HFF-Myc (cell line): ENCODE results near the gene SPSB1.

Experiments
- DNase-seq: peaks from one replicate; pipeline ENCODE4 v3.0.0-alpha.2; 2011; ENCODE audit warnings: low read depth; ENCODE audit errors: extremely low read depth
- H3K4me3 ChIP-seq: replicated peaks from 2 replicates; pipeline ENCODE4 v1.5.1; 2011; ENCODE audit warnings: low read depth, mild to moderate bottlenecking, control low read depth, low read length
- TF ChIP-seq, protein P1 (sequence below): IDR thresholded peaks from 2 replicates; pipeline ENCODE4 v1.5.1; 2012; ENCODE audit warnings: mild to moderate bottlenecking, low read depth, low read length, control low read depth; ENCODE audit errors: missing control alignments

SPSB1 gene

DNA sequence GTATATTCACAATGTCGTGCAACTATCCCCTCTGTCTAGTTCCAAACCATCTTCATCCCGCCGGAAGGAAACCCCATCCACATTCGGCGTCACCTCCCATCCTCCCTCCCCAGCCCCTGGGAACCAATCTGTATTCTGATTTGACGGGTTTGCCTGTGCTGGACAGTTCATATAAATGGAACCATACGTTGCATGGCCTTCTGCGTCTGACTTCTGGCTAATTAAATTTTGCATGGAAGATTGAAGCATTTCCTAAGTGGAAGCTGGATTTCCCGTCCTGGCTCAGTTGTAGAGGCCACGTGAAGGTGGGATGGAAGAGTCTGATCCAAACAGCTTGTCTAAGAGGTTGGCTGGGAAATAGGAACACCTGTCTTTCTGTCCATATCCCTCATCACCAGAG is 14.6 kb downstream of the SPSB1 start:
- TF ChIP-seq, protein P1, sequence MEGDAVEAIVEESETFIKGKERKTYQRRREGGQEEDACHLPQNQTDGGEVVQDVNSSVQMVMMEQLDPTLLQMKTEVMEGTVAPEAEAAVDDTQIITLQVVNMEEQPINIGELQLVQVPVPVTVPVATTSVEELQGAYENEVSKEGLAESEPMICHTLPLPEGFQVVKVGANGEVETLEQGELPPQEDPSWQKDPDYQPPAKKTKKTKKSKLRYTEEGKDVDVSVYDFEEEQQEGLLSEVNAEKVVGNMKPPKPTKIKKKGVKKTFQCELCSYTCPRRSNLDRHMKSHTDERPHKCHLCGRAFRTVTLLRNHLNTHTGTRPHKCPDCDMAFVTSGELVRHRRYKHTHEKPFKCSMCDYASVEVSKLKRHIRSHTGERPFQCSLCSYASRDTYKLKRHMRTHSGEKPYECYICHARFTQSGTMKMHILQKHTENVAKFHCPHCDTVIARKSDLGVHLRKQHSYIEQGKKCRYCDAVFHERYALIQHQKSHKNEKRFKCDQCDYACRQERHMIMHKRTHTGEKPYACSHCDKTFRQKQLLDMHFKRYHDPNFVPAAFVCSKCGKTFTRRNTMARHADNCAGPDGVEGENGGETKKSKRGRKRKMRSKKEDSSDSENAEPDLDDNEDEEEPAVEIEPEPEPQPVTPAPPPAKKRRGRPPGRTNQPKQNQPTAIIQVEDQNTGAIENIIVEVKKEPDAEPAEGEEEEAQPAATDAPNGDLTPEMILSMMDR: no peak
- DNase-seq: no peak
- H3K4me3 ChIP-seq: no peak overlapping the region

DNA sequence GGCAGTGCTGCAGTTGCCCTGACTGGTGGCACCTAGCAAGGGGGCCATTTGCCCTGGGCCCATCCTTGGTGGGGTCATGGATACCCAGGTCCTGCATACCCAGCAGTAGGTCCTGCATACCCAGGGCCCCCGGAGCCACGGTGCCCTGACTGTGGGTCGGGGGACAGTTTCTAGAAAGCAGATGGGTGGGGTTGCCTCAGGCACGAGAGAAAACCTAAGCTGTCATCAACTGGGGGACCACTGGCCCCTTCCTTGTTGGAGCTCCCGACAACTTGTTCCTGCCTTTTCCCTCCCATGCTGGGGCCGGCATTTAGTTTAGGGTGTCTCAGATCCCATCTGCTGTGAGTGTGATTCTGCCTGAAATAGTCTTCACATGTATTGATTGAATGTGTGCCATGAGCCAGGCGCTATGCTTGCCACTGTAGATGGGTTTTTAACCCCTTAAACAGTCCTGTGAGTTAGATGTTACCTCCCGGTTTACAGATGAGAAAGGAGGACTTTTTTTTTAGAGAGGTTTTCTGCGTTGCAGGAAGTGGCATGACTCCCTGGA is 15.6 kb downstream of the SPSB1 start:
- TF ChIP-seq, protein P1: no peak
- no peak overlapping the region for H3K4me3 ChIP-seq
- DNase-seq: no peak

DNA sequence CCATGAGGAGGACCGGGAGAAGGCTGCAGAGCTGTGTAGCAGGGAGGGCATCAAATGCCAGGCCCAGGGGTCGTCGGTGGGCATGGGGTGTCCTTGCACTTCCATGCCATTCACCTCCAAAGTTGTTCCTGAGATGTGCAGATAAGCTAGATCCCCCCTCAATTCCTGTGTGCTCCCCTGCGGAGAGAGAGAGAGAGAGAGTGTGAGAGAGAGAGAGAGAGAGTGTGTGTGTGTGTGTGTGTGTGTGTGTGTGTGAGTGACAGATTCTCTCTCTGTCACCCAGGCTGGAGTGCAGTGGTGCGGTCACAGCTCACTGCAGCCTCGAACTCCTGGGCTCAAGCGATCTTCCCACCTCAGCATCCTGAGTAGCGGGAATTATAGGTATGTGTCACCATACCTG is 16.4 kb downstream of the SPSB1 start:
- TF ChIP-seq, protein P1: no peak
- H3K4me3 ChIP-seq: no peak overlapping the region
- DNase-seq: no peak

DNA sequence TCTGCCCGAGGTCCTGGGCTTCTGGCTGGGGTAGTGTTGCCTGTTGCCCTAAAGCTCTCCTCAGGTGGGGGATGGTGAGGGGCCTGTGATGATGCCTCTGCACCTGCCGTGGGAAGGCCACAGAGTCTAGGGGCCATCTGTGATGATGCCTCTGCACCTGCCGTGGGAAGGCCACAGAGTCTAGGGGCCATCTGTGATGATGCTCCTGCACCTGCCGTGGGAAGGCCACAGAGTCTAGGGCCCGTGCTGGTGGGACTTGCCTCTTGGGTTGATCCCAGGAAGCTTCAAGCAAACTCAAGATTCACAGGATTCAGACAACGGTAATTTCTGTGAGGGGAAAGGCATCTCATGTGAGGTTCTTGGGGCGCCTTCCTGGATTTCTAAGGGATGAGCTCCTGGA is 17.3 kb downstream of the SPSB1 start:
- no peak for DNase-seq
- no peak overlapping the region for H3K4me3 ChIP-seq
- TF ChIP-seq, protein P1: no peak

DNA sequence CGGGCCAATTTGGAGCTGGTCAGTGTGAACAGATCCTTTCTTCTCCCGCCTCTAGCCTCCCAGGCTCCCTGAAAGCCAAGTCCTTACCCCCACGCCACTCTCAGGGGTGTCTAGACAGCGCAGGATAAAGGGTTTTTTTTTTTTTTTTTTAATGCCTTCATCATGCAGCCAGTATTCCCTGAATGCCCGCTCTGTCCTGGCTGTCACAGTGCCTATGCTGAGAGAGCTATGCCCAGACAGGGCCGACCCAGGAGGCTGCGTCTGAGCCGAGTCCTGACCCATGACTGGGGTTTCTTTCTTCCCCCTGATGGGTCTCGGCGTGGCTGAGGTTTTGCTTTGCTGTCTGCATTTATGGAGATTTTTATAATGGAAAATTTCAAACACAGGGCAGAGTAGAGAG is 18.3 kb downstream of the SPSB1 start:
- no peak for DNase-seq
- H3K4me3 ChIP-seq: no peak overlapping the region
- TF ChIP-seq, protein P1: no peak

DNA sequence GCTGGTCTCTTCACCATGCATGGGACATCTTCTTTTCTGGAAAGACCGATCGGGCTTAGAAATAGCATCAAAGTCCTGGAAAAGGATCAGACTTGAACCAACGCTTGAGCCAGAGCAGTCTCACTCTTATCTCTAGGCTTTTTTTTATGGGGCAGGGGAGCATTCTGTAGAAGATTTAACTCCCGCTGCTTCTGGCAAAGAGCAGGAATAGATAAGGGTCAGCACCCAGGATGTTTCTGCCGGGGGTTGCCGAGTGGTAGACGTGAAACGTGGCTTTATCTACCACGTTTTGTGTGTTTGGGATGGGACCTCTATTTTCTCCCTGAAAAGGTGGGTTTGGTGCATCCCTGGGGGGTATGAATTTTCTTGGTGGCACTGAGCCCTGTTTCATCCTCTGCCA is 18.8 kb downstream of the SPSB1 start:
- TF ChIP-seq, protein P1: no peak
- DNase-seq: no peak
- no peak overlapping the region for H3K4me3 ChIP-seq

DNA sequence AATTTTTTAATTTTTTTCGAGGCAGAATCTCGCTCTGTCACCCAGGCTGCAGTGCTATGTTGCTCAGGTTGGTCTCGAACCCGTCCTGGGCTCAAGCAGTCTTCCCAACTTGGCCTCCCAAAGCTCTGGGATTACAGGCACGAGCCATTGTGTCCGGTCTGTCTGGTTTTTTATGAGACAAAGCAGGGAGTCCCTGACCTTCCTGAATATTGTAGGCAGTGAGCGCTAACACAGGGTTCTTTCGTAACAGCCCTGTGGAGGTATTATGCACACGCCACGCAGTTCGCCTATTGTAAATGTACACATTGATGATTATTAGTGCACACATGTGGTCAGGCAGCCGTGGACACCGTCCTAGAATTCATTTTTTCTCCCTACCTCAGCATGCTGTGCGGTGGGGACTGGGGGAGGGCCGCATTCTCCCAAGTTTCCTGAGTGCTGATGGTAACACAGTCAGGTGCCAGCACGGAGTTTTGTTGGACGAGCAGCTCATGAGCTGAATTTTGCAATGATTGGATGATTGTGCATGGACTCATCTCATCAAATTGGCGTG is 19.6 kb downstream of the SPSB1 start:
- TF ChIP-seq, protein P1: no peak
- no peak for DNase-seq

More for the DNA sequence above, 19.6 kb downstream of the SPSB1 start:
- no peak overlapping the region for H3K4me3 ChIP-seq
